ENCODE results near the gene WFDC5.

- TF ChIP-seq, protein P1, sequence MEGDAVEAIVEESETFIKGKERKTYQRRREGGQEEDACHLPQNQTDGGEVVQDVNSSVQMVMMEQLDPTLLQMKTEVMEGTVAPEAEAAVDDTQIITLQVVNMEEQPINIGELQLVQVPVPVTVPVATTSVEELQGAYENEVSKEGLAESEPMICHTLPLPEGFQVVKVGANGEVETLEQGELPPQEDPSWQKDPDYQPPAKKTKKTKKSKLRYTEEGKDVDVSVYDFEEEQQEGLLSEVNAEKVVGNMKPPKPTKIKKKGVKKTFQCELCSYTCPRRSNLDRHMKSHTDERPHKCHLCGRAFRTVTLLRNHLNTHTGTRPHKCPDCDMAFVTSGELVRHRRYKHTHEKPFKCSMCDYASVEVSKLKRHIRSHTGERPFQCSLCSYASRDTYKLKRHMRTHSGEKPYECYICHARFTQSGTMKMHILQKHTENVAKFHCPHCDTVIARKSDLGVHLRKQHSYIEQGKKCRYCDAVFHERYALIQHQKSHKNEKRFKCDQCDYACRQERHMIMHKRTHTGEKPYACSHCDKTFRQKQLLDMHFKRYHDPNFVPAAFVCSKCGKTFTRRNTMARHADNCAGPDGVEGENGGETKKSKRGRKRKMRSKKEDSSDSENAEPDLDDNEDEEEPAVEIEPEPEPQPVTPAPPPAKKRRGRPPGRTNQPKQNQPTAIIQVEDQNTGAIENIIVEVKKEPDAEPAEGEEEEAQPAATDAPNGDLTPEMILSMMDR (IDR thresholded peaks at IDR 0.05), result no peak
- TF ChIP-seq EZH2 (IDR thresholded peaks at IDR 0.05) (no peak), EZH2phosphoT487 (IDR thresholded peaks at IDR 0.05) (no peak)
These were observed 54.7 kb downstream of the WFDC5 start for GRCh38 chr20:45060294-45060693.
